ENCODE data around the gene SRD5A1.

Gene SRD5A1

GRCh38 chr5:6607559-6607936 is 25.7 kb upstream of the SRD5A1 start:
- Histone ChIP-seq H3K4me3 (ENCODE audit: low read length) (no peak overlapping the region), H3K9me3 (ENCODE audit: control insufficient read depth, low read length) (no peaks in the 10 kb centered on the region), H3K4me1 (ENCODE audit: control insufficient read depth, insufficient read depth, low read length) (no peaks in the 10 kb centered on the region), H3K36me3 (ENCODE audit: control insufficient read depth, insufficient read depth, low read length) (peaks cover 7% of the 10 kb centered on the region), H3K27me3 (ENCODE audit: control insufficient read depth, insufficient read depth, low read length) (no peaks in the 10 kb centered on the region), H3K9ac (ENCODE audit: low read length) (no peak overlapping the region)

GRCh38 chr5:6608016-6608415 is 25.2 kb upstream of the SRD5A1 start:
- peaks cover 6% of the 10 kb centered on the region for H3K36me3 ChIP-seq (ENCODE audit: control insufficient read depth, insufficient read depth, low read length)
- H3K27me3 ChIP-seq (ENCODE audit: control insufficient read depth, insufficient read depth, low read length) = no peaks in the 10 kb centered on the region
- no peak overlapping the region for H3K9ac ChIP-seq (ENCODE audit: low read length)
- no peaks in the 10 kb centered on the region for H3K9me3 ChIP-seq (ENCODE audit: control insufficient read depth, low read length)
- H3K4me1 ChIP-seq (ENCODE audit: control insufficient read depth, insufficient read depth, low read length) = no peaks in the 10 kb centered on the region
- no peak overlapping the region for H3K4me3 ChIP-seq (ENCODE audit: low read length)

GRCh38 chr5:6611334-6612256 is 21.6 kb upstream of the SRD5A1 start:
- Histone ChIP-seq H3K4me1 (ENCODE audit: control insufficient read depth, insufficient read depth, low read length) (no peaks in the 10 kb centered on the region), H3K27me3 (ENCODE audit: control insufficient read depth, insufficient read depth, low read length) (no peaks in the 10 kb centered on the region), H3K9ac (ENCODE audit: low read length) (no peak overlapping the region), H3K4me3 (ENCODE audit: low read length) (no peak overlapping the region), H3K36me3 (ENCODE audit: control insufficient read depth, insufficient read depth, low read length) (peaks cover 6% of the 10 kb centered on the region), H3K9me3 (ENCODE audit: control insufficient read depth, low read length) (no peaks in the 10 kb centered on the region)

GRCh38 chr5:6615034-6615815 is 18.0 kb upstream of the SRD5A1 start:
- Histone ChIP-seq H3K9ac (ENCODE audit: low read length) (no peak overlapping the region), H3K36me3 (ENCODE audit: control insufficient read depth, insufficient read depth, low read length) (peaks cover 13% of the 10 kb centered on the region), H3K4me1 (ENCODE audit: control insufficient read depth, insufficient read depth, low read length) (no peaks in the 10 kb centered on the region), H3K27me3 (ENCODE audit: control insufficient read depth, insufficient read depth, low read length) (no peaks in the 10 kb centered on the region), H3K4me3 (ENCODE audit: low read length) (no peak overlapping the region), H3K9me3 (ENCODE audit: control insufficient read depth, low read length) (no peaks in the 10 kb centered on the region)

- Histone ChIP-seq H3K27me3 (ENCODE audit: control insufficient read depth, insufficient read depth, low read length) (no peaks in the 10 kb centered on the region), H3K4me3 (ENCODE audit: low read length) (no peak overlapping the region), H3K9me3 (ENCODE audit: control insufficient read depth, low read length) (no peaks in the 10 kb centered on the region), H3K9ac (ENCODE audit: low read length) (no peak overlapping the region), H3K4me1 (ENCODE audit: control insufficient read depth, insufficient read depth, low read length) (no peaks in the 10 kb centered on the region), H3K36me3 (ENCODE audit: control insufficient read depth, insufficient read depth, low read length) (peaks cover 14% of the 10 kb centered on the region)
Measured at GRCh38 chr5:6616632-6617031, 16.6 kb upstream of the SRD5A1 start.

GRCh38 chr5:6623228-6623627 is 10.0 kb upstream of the SRD5A1 start:
- Histone ChIP-seq H3K27me3 (ENCODE audit: control insufficient read depth, insufficient read depth, low read length) (no peaks in the 10 kb centered on the region), H3K9me3 (ENCODE audit: control insufficient read depth, low read length) (no peaks in the 10 kb centered on the region), H3K36me3 (ENCODE audit: control insufficient read depth, insufficient read depth, low read length) (peaks cover 14% of the 10 kb centered on the region), H3K9ac (ENCODE audit: low read length) (no peak overlapping the region), H3K4me3 (ENCODE audit: low read length) (no peak overlapping the region), H3K4me1 (ENCODE audit: control insufficient read depth, insufficient read depth, low read length) (no peaks in the 10 kb centered on the region)

- H3K4me1 ChIP-seq (ENCODE audit: control insufficient read depth, insufficient read depth, low read length) = no peaks in the 10 kb centered on the region
- H3K9ac ChIP-seq (ENCODE audit: low read length) = no peak overlapping the region
- no peaks in the 10 kb centered on the region for H3K9me3 ChIP-seq (ENCODE audit: control insufficient read depth, low read length)
- H3K36me3 ChIP-seq (ENCODE audit: control insufficient read depth, insufficient read depth, low read length) = peaks cover 12% of the 10 kb centered on the region
- H3K27me3 ChIP-seq (ENCODE audit: control insufficient read depth, insufficient read depth, low read length) = no peaks in the 10 kb centered on the region
- no peak overlapping the region for H3K4me3 ChIP-seq (ENCODE audit: low read length)
Measured at GRCh38 chr5:6623941-6624340, 9.3 kb upstream of the SRD5A1 start.

- H3K36me3 ChIP-seq (ENCODE audit: control insufficient read depth, insufficient read depth, low read length) = no peaks in the 10 kb centered on the region
- no peaks in the 10 kb centered on the region for H3K9me3 ChIP-seq (ENCODE audit: control insufficient read depth, low read length)
- no peaks in the 10 kb centered on the region for H3K27me3 ChIP-seq (ENCODE audit: control insufficient read depth, insufficient read depth, low read length)
- H3K4me1 ChIP-seq (ENCODE audit: control insufficient read depth, insufficient read depth, low read length) = no peaks in the 10 kb centered on the region
- H3K9ac ChIP-seq (ENCODE audit: low read length) = no peak overlapping the region
- no peak overlapping the region for H3K4me3 ChIP-seq (ENCODE audit: low read length)
Measured at GRCh38 chr5:6626508-6626907, 6.7 kb upstream of the SRD5A1 start.

- no peak overlapping the region for H3K4me3 ChIP-seq (ENCODE audit: low read length)
- no peak overlapping the region for H3K9ac ChIP-seq (ENCODE audit: low read length)
- no peaks in the 10 kb centered on the region for H3K9me3 ChIP-seq (ENCODE audit: control insufficient read depth, low read length)
- peaks cover 5% of the 10 kb centered on the region for H3K4me1 ChIP-seq (ENCODE audit: control insufficient read depth, insufficient read depth, low read length)
- H3K27me3 ChIP-seq (ENCODE audit: control insufficient read depth, insufficient read depth, low read length) = no peaks in the 10 kb centered on the region
- H3K36me3 ChIP-seq (ENCODE audit: control insufficient read depth, insufficient read depth, low read length) = no peaks in the 10 kb centered on the region
Measured at GRCh38 chr5:6631441-6631840, 1.8 kb upstream of the SRD5A1 start.

- Histone ChIP-seq H3K4me1 (ENCODE audit: control insufficient read depth, insufficient read depth, low read length) (peaks cover 13% of the 10 kb centered on the region), H3K27me3 (ENCODE audit: control insufficient read depth, insufficient read depth, low read length) (no peaks in the 10 kb centered on the region), H3K36me3 (ENCODE audit: control insufficient read depth, insufficient read depth, low read length) (no peaks in the 10 kb centered on the region), H3K9ac (ENCODE audit: low read length) (peak overlapping the region; percentile 73), H3K4me3 (ENCODE audit: low read length) (peak overlapping the region; percentile 29), H3K9me3 (ENCODE audit: control insufficient read depth, low read length) (no peaks in the 10 kb centered on the region)
Measured at GRCh38 chr5:6632324-6632887, 834 bp upstream of the SRD5A1 start.

- Histone ChIP-seq H3K9me3 (ENCODE audit: control insufficient read depth, low read length) (no peaks in the 10 kb centered on the region), H3K36me3 (ENCODE audit: control insufficient read depth, insufficient read depth, low read length) (no peaks in the 10 kb centered on the region), H3K9ac (ENCODE audit: low read length) (peak overlapping the region; percentile 56), H3K4me1 (ENCODE audit: control insufficient read depth, insufficient read depth, low read length) (peaks cover 17% of the 10 kb centered on the region), H3K27me3 (ENCODE audit: control insufficient read depth, insufficient read depth, low read length) (no peaks in the 10 kb centered on the region), H3K4me3 (ENCODE audit: low read length) (peak overlapping the region; percentile 39)
Measured at GRCh38 chr5:6633469-6634245, 417 bp downstream of the SRD5A1 start.

Measured in mucosa of stomach (tissue), 1 donor.